Measurements from ENCODE around the gene KIAA0319L.

GRCh38 chr1:35568975-35569395 is 11.8 kb upstream of the KIAA0319L start:
- TF ChIP-seq CTCF (conservative IDR thresholded peaks at IDR 0.05; ENCODE audit: low read depth in 2 of 2), result peak; percentile 93 to 99
- no peak for TF ChIP-seq EZH2phosphoT487 (IDR thresholded peaks at IDR 0.05; ENCODE audit: unreplicated experiment)
- TF ChIP-seq, protein P1, sequence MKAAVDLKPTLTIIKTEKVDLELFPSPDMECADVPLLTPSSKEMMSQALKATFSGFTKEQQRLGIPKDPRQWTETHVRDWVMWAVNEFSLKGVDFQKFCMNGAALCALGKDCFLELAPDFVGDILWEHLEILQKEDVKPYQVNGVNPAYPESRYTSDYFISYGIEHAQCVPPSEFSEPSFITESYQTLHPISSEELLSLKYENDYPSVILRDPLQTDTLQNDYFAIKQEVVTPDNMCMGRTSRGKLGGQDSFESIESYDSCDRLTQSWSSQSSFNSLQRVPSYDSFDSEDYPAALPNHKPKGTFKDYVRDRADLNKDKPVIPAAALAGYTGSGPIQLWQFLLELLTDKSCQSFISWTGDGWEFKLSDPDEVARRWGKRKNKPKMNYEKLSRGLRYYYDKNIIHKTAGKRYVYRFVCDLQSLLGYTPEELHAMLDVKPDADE (IDR thresholded peaks at IDR 0.05), result no peak
- TF ChIP-seq NANOG (IDR thresholded peaks at IDR 0.05; ENCODE audit: borderline replicate concordance), result no peak
- TF ChIP-seq EZH2 (IDR thresholded peaks at IDR 0.05; ENCODE audit: low read depth, unreplicated experiment), result no peak
- no peak for TF ChIP-seq POLR2AphosphoS5 (IDR thresholded peaks at IDR 0.05; ENCODE audit: low read depth)
- TF ChIP-seq, protein P2, sequence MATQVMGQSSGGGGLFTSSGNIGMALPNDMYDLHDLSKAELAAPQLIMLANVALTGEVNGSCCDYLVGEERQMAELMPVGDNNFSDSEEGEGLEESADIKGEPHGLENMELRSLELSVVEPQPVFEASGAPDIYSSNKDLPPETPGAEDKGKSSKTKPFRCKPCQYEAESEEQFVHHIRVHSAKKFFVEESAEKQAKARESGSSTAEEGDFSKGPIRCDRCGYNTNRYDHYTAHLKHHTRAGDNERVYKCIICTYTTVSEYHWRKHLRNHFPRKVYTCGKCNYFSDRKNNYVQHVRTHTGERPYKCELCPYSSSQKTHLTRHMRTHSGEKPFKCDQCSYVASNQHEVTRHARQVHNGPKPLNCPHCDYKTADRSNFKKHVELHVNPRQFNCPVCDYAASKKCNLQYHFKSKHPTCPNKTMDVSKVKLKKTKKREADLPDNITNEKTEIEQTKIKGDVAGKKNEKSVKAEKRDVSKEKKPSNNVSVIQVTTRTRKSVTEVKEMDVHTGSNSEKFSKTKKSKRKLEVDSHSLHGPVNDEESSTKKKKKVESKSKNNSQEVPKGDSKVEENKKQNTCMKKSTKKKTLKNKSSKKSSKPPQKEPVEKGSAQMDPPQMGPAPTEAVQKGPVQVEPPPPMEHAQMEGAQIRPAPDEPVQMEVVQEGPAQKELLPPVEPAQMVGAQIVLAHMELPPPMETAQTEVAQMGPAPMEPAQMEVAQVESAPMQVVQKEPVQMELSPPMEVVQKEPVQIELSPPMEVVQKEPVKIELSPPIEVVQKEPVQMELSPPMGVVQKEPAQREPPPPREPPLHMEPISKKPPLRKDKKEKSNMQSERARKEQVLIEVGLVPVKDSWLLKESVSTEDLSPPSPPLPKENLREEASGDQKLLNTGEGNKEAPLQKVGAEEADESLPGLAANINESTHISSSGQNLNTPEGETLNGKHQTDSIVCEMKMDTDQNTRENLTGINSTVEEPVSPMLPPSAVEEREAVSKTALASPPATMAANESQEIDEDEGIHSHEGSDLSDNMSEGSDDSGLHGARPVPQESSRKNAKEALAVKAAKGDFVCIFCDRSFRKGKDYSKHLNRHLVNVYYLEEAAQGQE (IDR thresholded peaks at IDR 0.05; ENCODE audit: unreplicated experiment), result no peak
- TF ChIP-seq CREB1 (CRISPR knock-in tag; IDR thresholded peaks at IDR 0.05; ENCODE audit: low read depth), result no peak
- TF ChIP-seq STAT1 (IDR thresholded peaks at IDR 0.05; ENCODE audit: unreplicated experiment), result no peak
- TF ChIP-seq ZNF114 (CRISPR knock-in tag; IDR thresholded peaks at IDR 0.05), result no peak
- no peak for TF ChIP-seq JUNB (IDR thresholded peaks at IDR 0.05; ENCODE audit: unreplicated experiment)
- no peak for TF ChIP-seq ZNF331 (CRISPR knock-in tag; IDR thresholded peaks at IDR 0.05; ENCODE audit: low read depth)
- TF ChIP-seq, protein P3, sequence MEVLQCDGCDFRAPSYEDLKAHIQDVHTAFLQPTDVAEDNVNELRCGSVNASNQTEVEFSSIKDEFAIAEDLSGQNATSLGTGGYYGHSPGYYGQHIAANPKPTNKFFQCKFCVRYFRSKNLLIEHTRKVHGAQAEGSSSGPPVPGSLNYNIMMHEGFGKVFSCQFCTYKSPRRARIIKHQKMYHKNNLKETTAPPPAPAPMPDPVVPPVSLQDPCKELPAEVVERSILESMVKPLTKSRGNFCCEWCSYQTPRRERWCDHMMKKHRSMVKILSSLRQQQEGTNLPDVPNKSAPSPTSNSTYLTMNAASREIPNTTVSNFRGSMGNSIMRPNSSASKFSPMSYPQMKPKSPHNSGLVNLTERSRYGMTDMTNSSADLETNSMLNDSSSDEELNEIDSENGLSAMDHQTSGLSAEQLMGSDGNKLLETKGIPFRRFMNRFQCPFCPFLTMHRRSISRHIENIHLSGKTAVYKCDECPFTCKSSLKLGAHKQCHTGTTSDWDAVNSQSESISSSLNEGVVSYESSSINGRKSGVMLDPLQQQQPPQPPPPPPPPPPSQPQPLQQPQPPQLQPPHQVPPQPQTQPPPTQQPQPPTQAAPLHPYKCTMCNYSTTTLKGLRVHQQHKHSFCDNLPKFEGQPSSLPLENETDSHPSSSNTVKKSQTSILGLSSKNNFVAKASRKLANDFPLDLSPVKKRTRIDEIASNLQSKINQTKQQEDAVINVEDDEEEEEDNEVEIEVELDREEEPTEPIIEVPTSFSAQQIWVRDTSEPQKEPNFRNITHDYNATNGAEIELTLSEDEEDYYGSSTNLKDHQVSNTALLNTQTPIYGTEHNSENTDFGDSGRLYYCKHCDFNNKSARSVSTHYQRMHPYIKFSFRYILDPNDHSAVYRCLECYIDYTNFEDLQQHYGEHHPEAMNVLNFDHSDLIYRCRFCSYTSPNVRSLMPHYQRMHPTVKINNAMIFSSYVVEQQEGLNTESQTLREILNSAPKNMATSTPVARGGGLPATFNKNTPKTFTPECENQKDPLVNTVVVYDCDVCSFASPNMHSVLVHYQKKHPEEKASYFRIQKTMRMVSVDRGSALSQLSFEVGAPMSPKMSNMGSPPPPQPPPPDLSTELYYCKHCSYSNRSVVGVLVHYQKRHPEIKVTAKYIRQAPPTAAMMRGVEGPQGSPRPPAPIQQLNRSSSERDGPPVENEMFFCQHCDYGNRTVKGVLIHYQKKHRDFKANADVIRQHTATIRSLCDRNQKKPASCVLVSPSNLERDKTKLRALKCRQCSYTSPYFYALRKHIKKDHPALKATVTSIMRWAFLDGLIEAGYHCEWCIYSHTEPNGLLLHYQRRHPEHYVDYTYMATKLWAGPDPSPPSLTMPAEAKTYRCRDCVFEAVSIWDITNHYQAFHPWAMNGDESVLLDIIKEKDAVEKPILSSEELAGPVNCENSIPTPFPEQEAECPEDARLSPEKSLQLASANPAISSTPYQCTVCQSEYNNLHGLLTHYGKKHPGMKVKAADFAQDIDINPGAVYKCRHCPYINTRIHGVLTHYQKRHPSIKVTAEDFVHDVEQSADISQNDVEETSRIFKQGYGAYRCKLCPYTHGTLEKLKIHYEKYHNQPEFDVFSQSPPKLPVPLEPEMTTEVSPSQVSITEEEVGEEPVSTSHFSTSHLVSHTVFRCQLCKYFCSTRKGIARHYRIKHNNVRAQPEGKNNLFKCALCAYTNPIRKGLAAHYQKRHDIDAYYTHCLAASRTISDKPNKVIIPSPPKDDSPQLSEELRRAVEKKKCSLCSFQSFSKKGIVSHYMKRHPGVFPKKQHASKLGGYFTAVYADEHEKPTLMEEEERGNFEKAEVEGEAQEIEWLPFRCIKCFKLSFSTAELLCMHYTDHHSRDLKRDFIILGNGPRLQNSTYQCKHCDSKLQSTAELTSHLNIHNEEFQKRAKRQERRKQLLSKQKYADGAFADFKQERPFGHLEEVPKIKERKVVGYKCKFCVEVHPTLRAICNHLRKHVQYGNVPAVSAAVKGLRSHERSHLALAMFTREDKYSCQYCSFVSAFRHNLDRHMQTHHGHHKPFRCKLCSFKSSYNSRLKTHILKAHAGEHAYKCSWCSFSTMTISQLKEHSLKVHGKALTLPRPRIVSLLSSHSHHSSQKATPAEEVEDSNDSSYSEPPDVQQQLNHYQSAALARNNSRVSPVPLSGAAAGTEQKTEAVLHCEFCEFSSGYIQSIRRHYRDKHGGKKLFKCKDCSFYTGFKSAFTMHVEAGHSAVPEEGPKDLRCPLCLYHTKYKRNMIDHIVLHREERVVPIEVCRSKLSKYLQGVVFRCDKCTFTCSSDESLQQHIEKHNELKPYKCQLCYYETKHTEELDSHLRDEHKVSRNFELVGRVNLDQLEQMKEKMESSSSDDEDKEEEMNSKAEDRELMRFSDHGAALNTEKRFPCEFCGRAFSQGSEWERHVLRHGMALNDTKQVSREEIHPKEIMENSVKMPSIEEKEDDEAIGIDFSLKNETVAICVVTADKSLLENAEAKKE (CRISPR knock-in tag; IDR thresholded peaks at IDR 0.05), result no peak

Data from GM23338 (cell line).